Large intestine (tissue), 3 donors: ENCODE measurements around the gene PRH2. TPM values are rescaled to one million over a fixed set of nuclear protein-coding genes. Genes with fewer than 3 reads are reported as not detected.

Source experiments
- DNase-seq, 2 donors: peaks; one replicate each; pipeline versions ENCODE4 v3.0.0 to v3.0.0-alpha.2; 2013
- H3K27ac ChIP-seq: one replicate; pipeline ENCODE4 v1.5.1; 2013; ENCODE audit warnings: low read length
- H3K27me3 ChIP-seq: 2 replicates; pipeline ENCODE4 v1.6.1; 2013; ENCODE audit warnings: low read length; ENCODE audit not compliant: control insufficient read depth, insufficient read depth
- H3K36me3 ChIP-seq: 2 replicates; pipeline ENCODE4 v1.6.1; 2013; ENCODE audit warnings: low read length; ENCODE audit not compliant: control insufficient read depth, insufficient read depth
- H3K4me1 ChIP-seq: one replicate; pipeline ENCODE4 v1.6.1; 2013; ENCODE audit warnings: low read length; ENCODE audit not compliant: control insufficient read depth, insufficient read depth
- H3K4me3 ChIP-seq: one replicate; pipeline ENCODE4 v1.5.1; 2013; ENCODE audit warnings: low read length
- H3K9me3 ChIP-seq: one replicate; pipeline ENCODE4 v1.6.1; 2013; ENCODE audit warnings: mild to moderate bottlenecking, low read depth, low read length, moderate library complexity; ENCODE audit not compliant: control insufficient read depth
- WGBS: methylation state at CpG from one replicate; pipeline ENCODE4 v1.1.5; 2013; ENCODE audit warnings: low lambda C conversion rate; ENCODE audit not compliant: insufficient coverage; 5-methylcytosine and 5-hydroxymethylcytosine counted together
- polyA plus RNA-seq: library from polyadenylated mRNA; unstranded; fragments of 120-200 nt; gene quantifications from one replicate; pipeline ENCODE4 v1.2.1, GENCODE V29; 2013

The PRH2 gene
- polyA plus RNA-seq, 1 donor = 0.55 TPM

DNA sequence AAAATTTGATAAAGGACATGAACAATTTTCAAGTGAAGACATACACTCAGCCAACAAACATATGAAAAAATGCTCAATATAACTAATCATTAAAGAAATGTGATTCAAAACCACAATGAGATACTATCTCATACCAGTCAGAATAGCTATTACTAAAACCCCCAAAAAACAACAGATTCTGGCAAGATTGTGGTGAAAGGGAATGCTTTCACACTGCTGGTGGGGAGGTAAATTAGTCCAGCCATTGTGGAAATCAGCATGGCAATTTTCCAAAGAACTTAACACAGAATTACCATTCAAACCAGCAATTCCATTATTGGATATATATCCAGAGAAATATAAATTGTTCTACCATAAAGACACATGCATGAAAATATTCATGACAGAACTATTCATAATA is 28.7 kb downstream of the PRH2 start:
- no peaks in the 10 kb centered on the region for H3K36me3 ChIP-seq
- no peaks in the 10 kb centered on the region for H3K4me1 ChIP-seq
- H3K27ac ChIP-seq = no peak overlapping the region
- no peaks in the 10 kb centered on the region for H3K27me3 ChIP-seq
- DNase-seq = no peak
- peaks cover 7% of the 10 kb centered on the region for H3K9me3 ChIP-seq
- H3K4me3 ChIP-seq = no peak overlapping the region

DNA sequence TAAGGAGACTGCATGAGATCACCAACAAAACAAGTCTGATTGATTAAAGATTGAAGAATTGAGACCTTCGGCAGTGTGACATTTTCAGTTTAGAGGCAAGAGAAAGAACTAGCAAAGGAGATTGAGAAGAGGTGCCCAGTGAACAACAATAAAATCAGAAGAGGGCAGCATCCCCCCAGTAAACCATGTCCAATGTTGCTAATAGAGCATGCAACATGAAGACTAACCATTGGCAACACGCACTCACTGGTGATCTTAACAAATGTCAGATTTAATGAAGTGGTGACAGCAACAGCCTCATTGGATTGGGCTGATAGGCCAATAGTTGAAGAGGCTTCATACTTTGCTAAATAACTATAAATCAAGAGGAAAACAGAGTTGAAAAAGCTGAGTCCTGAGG is 30.8 kb downstream of the PRH2 start:
- WGBS = 100% methylated on average over 1 of the region's 2 CpGs
- Histone ChIP-seq H3K27me3 (no peaks in the 10 kb centered on the region), H3K9me3 (peaks cover 7% of the 10 kb centered on the region), H3K4me3 (no peak overlapping the region), H3K27ac (no peak overlapping the region), H3K4me1 (no peaks in the 10 kb centered on the region), H3K36me3 (no peaks in the 10 kb centered on the region)
- DNase-seq = no peak

DNA sequence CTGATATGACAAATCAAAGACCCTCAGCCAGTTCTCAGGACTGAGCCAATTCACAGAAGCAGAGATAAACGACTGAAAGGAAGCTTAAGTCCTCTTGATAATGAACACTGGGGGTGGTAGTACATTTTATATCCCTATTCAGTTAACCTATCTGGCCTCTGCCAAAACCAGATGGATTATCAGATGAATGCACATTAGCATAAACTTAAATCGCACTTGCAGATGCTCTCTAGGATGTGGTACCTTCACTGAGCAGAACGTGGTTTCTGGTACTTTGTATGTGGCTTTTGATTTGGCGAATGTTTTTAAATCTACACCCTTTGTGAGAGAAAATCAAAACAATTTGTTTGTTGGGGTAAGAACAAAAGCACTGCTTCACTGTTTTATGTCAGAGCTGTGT is 31.2 kb downstream of the PRH2 start:
- Histone ChIP-seq H3K9me3 (peaks cover 2% of the 10 kb centered on the region), H3K4me1 (no peaks in the 10 kb centered on the region), H3K36me3 (no peaks in the 10 kb centered on the region), H3K27me3 (no peaks in the 10 kb centered on the region), H3K4me3 (no peak overlapping the region), H3K27ac (no peak overlapping the region)
- no peak for DNase-seq
- WGBS = no CpG with 5 or more reads among the region's 4 CpGs

DNA sequence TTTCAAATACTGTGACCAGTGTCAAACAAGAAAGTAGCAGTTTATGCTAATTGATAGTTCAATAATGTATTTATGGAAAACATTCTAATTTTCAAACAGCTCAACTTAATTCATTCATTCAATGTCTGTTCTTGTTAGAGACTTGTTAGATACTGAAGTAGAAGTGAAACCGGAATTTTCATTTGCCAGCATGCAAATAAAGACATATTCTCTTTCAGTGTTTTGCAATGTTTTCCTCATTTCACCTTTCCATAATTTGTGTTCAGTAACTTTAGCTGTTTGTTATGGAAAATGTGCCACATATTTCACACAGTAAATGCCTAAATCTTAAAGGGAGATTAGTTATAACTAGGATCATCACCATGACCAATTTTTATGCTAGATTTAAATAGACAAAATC is 36.4 kb downstream of the PRH2 start:
- DNase-seq = no peak
- no peaks in the 10 kb centered on the region for H3K36me3 ChIP-seq
- 100% methylated on average over 1 of the region's 1 CpG for whole genome bisulfite sequencing
- no peaks in the 10 kb centered on the region for H3K4me1 ChIP-seq
- H3K9me3 ChIP-seq = peaks cover 2% of the 10 kb centered on the region
- H3K27me3 ChIP-seq = no peaks in the 10 kb centered on the region
- no peak overlapping the region for H3K27ac ChIP-seq
- H3K4me3 ChIP-seq = no peak overlapping the region

DNA sequence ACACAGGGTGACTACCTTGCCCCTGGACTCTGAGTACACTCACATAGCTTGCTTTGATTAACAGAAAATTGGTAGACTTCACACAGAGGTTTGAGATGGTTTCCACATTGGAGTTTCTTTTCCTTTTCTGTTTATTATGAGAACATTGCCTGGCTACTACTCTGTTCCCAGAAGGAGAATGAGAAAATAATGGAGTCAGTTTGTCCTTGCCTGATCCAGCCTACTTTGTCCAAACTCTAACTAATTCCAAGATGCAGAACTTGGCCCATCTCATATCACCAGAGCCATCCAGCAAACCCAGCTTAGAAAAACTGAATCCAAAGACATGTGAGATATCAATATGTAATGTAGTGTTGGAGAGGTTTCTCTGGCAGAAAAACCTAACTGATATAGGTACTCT is 37.3 kb downstream of the PRH2 start:
- no peak overlapping the region for H3K4me3 ChIP-seq
- no peaks in the 10 kb centered on the region for H3K27me3 ChIP-seq
- no peak overlapping the region for H3K27ac ChIP-seq
- no peak for DNase-seq
- no peaks in the 10 kb centered on the region for H3K4me1 ChIP-seq
- peaks cover 2% of the 10 kb centered on the region for H3K9me3 ChIP-seq
- no peaks in the 10 kb centered on the region for H3K36me3 ChIP-seq

DNA sequence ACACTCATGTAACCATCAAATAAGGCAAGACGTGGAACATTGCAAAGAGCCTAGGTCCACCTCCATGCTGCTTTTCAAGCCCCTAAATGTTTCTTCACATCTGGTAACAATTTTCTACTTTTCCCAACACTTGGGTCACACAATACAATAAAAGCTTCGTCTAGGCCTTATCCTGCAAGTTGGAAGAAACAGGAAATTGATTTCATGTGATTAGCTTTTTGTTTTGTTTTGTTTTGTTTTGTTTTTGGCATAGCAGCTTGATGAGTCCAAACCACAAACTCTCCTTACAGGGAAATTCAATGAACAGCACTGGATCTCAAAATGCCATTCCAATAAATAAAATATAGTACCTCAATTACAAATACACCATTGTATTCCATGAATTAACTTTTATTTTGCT is 38.4 kb downstream of the PRH2 start:
- no peak for DNase-seq
- H3K27me3 ChIP-seq = no peaks in the 10 kb centered on the region
- H3K27ac ChIP-seq = no peak overlapping the region
- H3K4me3 ChIP-seq = no peak overlapping the region
- peaks cover 2% of the 10 kb centered on the region for H3K9me3 ChIP-seq
- no peaks in the 10 kb centered on the region for H3K36me3 ChIP-seq
- H3K4me1 ChIP-seq = no peaks in the 10 kb centered on the region
- no CpG with 5 or more reads among the region's 2 CpGs for WGBS

DNA sequence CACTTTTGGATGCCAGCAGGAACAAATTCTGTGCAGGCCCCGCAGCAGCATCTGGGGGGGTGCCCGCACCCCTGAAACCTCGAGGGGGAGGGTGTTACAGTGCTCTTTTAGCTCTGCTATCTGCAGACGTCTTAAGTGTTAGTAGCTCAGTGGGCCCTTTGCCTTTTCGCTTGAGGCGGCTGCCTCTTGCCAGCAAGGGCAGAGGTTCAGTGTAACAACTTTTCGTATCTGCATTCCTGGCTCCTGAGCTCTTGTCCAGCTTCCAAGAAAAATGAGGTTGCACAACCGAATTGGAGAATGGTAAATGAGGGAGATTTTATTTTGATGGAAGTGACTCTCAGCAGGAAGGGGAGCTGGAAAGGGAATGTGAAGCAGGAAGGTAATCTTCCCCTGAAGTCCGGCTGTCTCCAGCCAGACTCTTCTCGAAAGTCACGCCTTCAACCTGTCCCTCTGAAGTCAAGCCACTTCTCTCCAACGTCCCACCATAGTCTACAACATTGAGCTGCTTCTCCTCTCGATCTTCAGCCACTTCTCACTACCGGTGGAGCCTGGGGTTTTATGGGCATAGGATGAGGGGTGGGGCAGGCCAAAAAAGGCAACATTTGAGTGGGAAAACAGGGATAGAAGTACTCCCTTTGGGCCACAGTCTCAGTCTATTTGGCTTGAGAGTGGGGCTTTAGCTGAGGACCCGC is 39.9 kb downstream of the PRH2 start:
- Histone ChIP-seq H3K36me3 (no peaks in the 10 kb centered on the region), H3K4me3 (no peak overlapping the region), H3K9me3 (peaks cover 2% of the 10 kb centered on the region), H3K4me1 (no peaks in the 10 kb centered on the region), H3K27me3 (no peaks in the 10 kb centered on the region), H3K27ac (no peak overlapping the region)
- WGBS = 86% methylated on average over 1 of the region's 15 CpGs
- no peak for DNase-seq

DNA sequence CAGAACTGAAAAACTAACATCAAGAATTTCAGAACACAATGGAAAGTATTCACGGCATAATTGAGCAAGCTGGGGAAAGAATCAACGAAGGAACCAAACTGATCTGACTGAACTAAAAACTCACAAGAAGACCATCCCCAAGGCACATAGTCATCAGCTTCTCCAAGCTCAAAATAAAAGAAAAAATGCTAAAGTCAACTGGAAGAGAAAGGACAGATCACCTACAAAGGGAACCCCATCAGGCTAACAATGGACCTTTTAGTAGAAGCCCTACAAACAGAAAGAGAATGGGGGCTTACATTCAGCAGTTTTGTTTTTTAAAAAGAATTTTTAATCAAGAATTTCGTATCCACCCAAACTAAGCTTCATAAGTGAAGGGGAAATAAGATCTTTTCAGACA is 45.9 kb downstream of the PRH2 start:
- Histone ChIP-seq H3K36me3 (no peaks in the 10 kb centered on the region), H3K27me3 (no peaks in the 10 kb centered on the region), H3K27ac (no peak overlapping the region), H3K9me3 (no peaks in the 10 kb centered on the region), H3K4me3 (no peak overlapping the region), H3K4me1 (no peaks in the 10 kb centered on the region)
- no peak for DNase-seq
- 92% methylated on average over 2 of the region's 3 CpGs for WGBS

DNA sequence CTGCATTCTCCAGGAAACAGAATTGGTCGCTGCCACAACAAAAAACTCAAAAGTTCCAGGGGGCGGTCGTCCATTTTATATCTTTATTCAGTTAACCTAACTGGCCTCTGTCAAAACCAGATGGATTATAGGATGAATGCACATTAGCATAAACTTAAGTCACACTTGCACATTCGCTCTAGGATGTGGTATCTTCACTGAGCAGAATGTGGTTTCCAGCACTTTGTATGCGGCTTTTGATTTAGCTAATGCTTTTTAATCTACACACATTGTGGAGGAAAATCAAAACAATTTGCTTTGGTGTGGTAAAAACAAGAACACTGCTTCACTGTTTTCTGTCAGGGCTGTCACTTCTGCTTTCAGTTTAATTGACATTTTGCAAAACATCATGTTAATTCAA is 53.2 kb downstream of the PRH2 start:
- Histone ChIP-seq H3K4me1 (no peaks in the 10 kb centered on the region), H3K27ac (no peak overlapping the region), H3K36me3 (no peaks in the 10 kb centered on the region), H3K4me3 (no peak overlapping the region), H3K9me3 (no peaks in the 10 kb centered on the region), H3K27me3 (no peaks in the 10 kb centered on the region)
- no peak for DNase-seq
- no CpG with 5 or more reads among the region's 5 CpGs for WGBS
